Naive thymus-derived CD4-positive, alpha-beta T cell (primary cell): Measurements from ENCODE around the gene SDR39U1. TPM values are rescaled to one million over a fixed set of nuclear protein-coding genes. Genes with fewer than 3 reads are reported as not detected.
"Not testable (repeated sequence)": the region's sequence is repeated elsewhere in the genome, so short reads cannot be mapped to it uniquely, and the experiment has no call there.

Experiments
- ATAC-seq: fragments of 150-1000 bp; cut with Tn5 transposase; 2 replicates; pipeline ENCODE4 v1.10.0; 2021; ENCODE audit warnings: mild to moderate bottlenecking, moderate library complexity
- CTCF ChIA-PET: fragments of 350-600 bp; sonication (Branson Sonifier 250); formaldehyde crosslinking; loops from one replicate; lab custom pipeline; 2021; ENCODE audit warnings: antibody characterized with exemption; lab: Charles Lee
- POLR2A ChIA-PET: fragments of 350-600 bp; sonication (Branson Sonifier 250); formaldehyde crosslinking; loops from one replicate; lab custom pipeline; 2021; ENCODE audit warnings: antibody characterized with exemption, inconsistent platforms; lab: Charles Lee
- DNase-seq, 9 donors: peaks; one replicate each; pipeline versions ENCODE4 v3.0.0 to v3.0.0-alpha.2; 2020 to 2022; ENCODE audit warnings: mixed read lengths in 1 of 9
- H3K27ac ChIP-seq: one replicate; pipeline ENCODE4 v1.7.0; 2013; ENCODE audit warnings: mild to moderate bottlenecking, low read depth, low read length, moderate library complexity
- H3K27me3 ChIP-seq, 2 donors: one replicate each; pipeline ENCODE4 v1.7.0; 2013; ENCODE audit warnings: low read length in 2 of 2, mild to moderate bottlenecking in 2 of 2, moderate library complexity in 2 of 2; ENCODE audit not compliant: control insufficient read depth in 2 of 2, insufficient read depth in 2 of 2
- H3K36me3 ChIP-seq, 3 experiments: 1 replicate in 2 of 3; 2 replicates in 1 of 3; pipeline ENCODE4 v1.7.0; 2013; ENCODE audit warnings: low read length in 3 of 3, mild to moderate bottlenecking in 3 of 3, moderate library complexity in 1 of 3; ENCODE audit not compliant: insufficient read depth in 3 of 3, control insufficient read depth in 2 of 3
- H3K4me1 ChIP-seq, 2 donors: one replicate each; pipeline ENCODE4 v1.7.0; 2013; ENCODE audit warnings: low read length in 2 of 2, mild to moderate bottlenecking in 2 of 2, moderate library complexity in 1 of 2; ENCODE audit not compliant: control insufficient read depth in 2 of 2, insufficient read depth in 2 of 2
- H3K4me3 ChIP-seq: 2 replicates; pipeline ENCODE4 v1.7.0; 2013; ENCODE audit warnings: mild to moderate bottlenecking, low read length
- H3K9me3 ChIP-seq, 3 experiments: 1 replicate in 2 of 3; 2 replicates in 1 of 3; pipeline ENCODE4 v1.7.0; 2013; ENCODE audit warnings: low read length in 3 of 3; ENCODE audit not compliant: control insufficient read depth in 2 of 3
- H3K27ac Mint-ChIP-seq, 9 donors: one replicate each; pipeline ENCODE4 v1.8.0; 2020 to 2022; ENCODE audit warnings: mixed read lengths in 9 of 9, mild to moderate bottlenecking in 8 of 9, moderate library complexity in 5 of 9, inconsistent platforms in 2 of 9
- H3K27me3 Mint-ChIP-seq, 5 donors: one replicate each; pipeline ENCODE4 v1.8.0; 2021 to 2022; ENCODE audit warnings: mixed read lengths in 5 of 5, mild to moderate bottlenecking in 1 of 5
- H3K36me3 Mint-ChIP-seq, 5 donors: one replicate each; pipeline ENCODE4 v1.8.0; 2020 to 2022; ENCODE audit warnings: mixed read lengths in 5 of 5, mild to moderate bottlenecking in 3 of 5, inconsistent platforms in 1 of 5
- H3K4me1 Mint-ChIP-seq, 7 donors: one replicate each; pipeline ENCODE4 v1.8.0; 2020 to 2022; ENCODE audit warnings: mixed read lengths in 7 of 7, mild to moderate bottlenecking in 3 of 7, inconsistent platforms in 1 of 7
- H3K4me3 Mint-ChIP-seq, 10 donors: one replicate each; pipeline ENCODE4 v1.8.0; 2020 to 2022; ENCODE audit warnings: mild to moderate bottlenecking in 10 of 10, mixed read lengths in 10 of 10, moderate library complexity in 6 of 10, inconsistent platforms in 2 of 10
- H3K9me3 Mint-ChIP-seq, 11 donors: one replicate each; pipeline ENCODE4 v1.8.0; 2020 to 2022; ENCODE audit warnings: mixed read lengths in 11 of 11, mild to moderate bottlenecking in 4 of 11, inconsistent platforms in 1 of 11, moderate library complexity in 1 of 11
- intact Hi-C, 2 donors: fragments of 100-400 bp; cut with micrococcal nuclease; formaldehyde crosslinking; loops; one replicate each; pipeline ENCODE4 v1.15.1; 2023
- polyA plus RNA-seq, 2 donors: library from polyadenylated mRNA; unstranded; fragments of 300-500 nt; fragmentation: Illumina TruSeq; gene quantifications; one replicate each; pipeline ENCODE4 v1.2.3, GENCODE V29; 2021
- total RNA-seq, 6 experiments: library from RNA in 5 of 6; stranded (reverse) in 5 of 6; gene quantifications; 1 replicate in 5 of 6; 2 replicates in 1 of 6; pipeline ENCODE4 v1.2.3 and lab custom pipeline; 2021 to 2026

The SDR39U1 gene
- total and polyA plus RNA-seq, 7 experiments from 2014 or later = 64.7 to 137 (median 96.2) TPM

- H3K9me3 ChIP-seq, H3K4me3 ChIP-seq, H3K27me3 Mint-ChIP-seq, DNase-seq, H3K9me3 Mint-ChIP-seq, H3K36me3 Mint-ChIP-seq, H3K27me3 ChIP-seq, H3K4me3 Mint-ChIP-seq, H3K27ac Mint-ChIP-seq, CTCF ChIA-PET, H3K36me3 ChIP-seq, ATAC-seq, H3K27ac ChIP-seq: not testable (repeated sequence)
- POLR2A ChIA-PET = interaction anchor here (0.6 kb wide), 1 partner anchor 57 kb away, joined by 3 read pairs; no protein-coding TSS in a partner anchor
- H3K4me1 ChIP-seq = peaks cover 12 to 19% of the 10 kb centered on the region in 2 donors
- peaks cover 0 to 28% (median 15%) of the 10 kb centered on the region in 7 donors for H3K4me1 Mint-ChIP-seq
- intact Hi-C loops = loop anchor here (2.0 to 5.0 kb wide), 3 partner anchors 197 to 653 kb away; no protein-coding TSS in a partner anchor
Observed at GRCh38 chr14:24479999-24480398, 37.4 kb upstream of the SDR39U1 start.

DNA sequence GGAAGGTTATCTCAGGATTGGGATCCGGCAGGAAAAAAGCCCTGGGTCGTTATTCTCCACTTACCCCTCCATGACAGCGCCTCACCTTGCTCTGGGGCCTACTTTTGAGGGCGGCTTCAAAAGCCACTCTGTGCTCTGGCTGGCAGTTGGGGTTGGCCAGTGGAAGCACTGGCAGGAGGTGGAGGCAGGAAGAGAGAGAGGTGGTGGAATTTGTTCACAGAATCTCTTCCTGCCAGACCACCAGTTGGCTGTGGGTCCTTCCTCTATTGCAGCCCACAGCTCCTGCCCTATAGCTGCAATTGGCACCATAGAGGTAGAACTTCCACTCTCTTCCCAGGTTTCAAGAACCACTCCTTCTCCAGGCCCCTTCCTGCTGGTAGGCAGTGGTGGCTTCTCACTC is 32.7 kb upstream of the SDR39U1 start:
- peaks cover 2 to 11% (median 6%) of the 10 kb centered on the region in 5 donors for H3K36me3 Mint-ChIP-seq
- DNase-seq (no peak), ATAC-seq (no peak)
- H3K27me3 ChIP-seq = no peaks in the 10 kb centered on the region
- no peaks in the 10 kb centered on the region for H3K9me3 ChIP-seq
- no peak overlapping the region for H3K4me3 ChIP-seq
- no peaks in the 10 kb centered on the region for H3K4me1 ChIP-seq
- H3K4me1 Mint-ChIP-seq = peaks cover 0 to 1% (median 0%) of the 10 kb centered on the region in 7 donors
- peaks cover 0 to 7% (median 0%) of the 10 kb centered on the region in 5 donors for H3K27me3 Mint-ChIP-seq
- ChIA-PET CTCF (no interaction called here), POLR2A (no interaction called here)
- H3K36me3 ChIP-seq = no peaks in the 10 kb centered on the region
- no peak overlapping the region for H3K27ac ChIP-seq
- intact Hi-C loops = no loop called here
- peaks cover 0 to 13% (median 0%) of the 10 kb centered on the region in 11 donors for H3K9me3 Mint-ChIP-seq
- H3K4me3 Mint-ChIP-seq = no peak overlapping the region
- H3K27ac Mint-ChIP-seq = peak overlapping the region in 1 of 9 donors; percentile 43

DNA sequence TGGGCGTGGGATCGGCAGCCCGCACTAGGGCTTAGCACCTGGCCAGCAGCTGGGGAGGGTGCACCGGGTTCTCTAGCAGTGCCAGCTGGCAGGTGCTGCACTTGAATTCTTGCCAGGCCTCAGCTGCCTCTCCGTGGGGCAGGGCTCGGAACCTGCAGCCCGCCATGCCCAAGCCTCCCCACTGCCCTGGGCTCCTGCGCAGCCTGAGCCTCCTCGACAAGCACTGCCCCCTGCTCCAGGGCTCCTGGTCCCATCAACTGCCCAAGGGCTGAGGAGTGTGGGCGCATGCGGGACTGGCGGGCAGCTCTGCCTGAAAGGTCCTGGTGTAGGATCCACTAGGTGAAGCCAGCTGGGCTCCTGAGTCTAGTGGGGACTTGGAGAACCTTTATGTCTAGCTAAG is 30.6 kb upstream of the SDR39U1 start:
- H3K4me1 Mint-ChIP-seq = peaks cover 0 to 1% (median 0%) of the 10 kb centered on the region in 7 donors
- H3K9me3 Mint-ChIP-seq = peaks cover 0 to 12% (median 0%) of the 10 kb centered on the region in 11 donors
- DNase-seq (no peak), ATAC-seq (no peak)
- ChIA-PET CTCF (interaction anchor here (1.0 kb wide), 1 partner anchor 9 kb away, joined by 3 read pairs; no protein-coding TSS in a partner anchor), POLR2A (no interaction called here)
- H3K27me3 Mint-ChIP-seq = peaks cover 0 to 4% (median 0%) of the 10 kb centered on the region in 5 donors
- H3K27me3 ChIP-seq = no peaks in the 10 kb centered on the region
- H3K27ac ChIP-seq = no peak overlapping the region
- H3K4me3 Mint-ChIP-seq = no peak overlapping the region
- no peak overlapping the region for H3K27ac Mint-ChIP-seq
- H3K4me3 ChIP-seq = no peak overlapping the region
- H3K9me3 ChIP-seq = no peaks in the 10 kb centered on the region
- no peaks in the 10 kb centered on the region for H3K4me1 ChIP-seq
- intact Hi-C loops = no loop called here
- peaks cover 0 to 11% (median 6%) of the 10 kb centered on the region in 5 donors for H3K36me3 Mint-ChIP-seq
- no peaks in the 10 kb centered on the region for H3K36me3 ChIP-seq

GRCh38 chr14:24470450-24470849 is 27.9 kb upstream of the SDR39U1 start:
- H3K4me1 Mint-ChIP-seq = peaks cover 1 to 25% (median 12%) of the 10 kb centered on the region in 7 donors
- H3K36me3 Mint-ChIP-seq = peaks cover 1 to 11% (median 6%) of the 10 kb centered on the region in 5 donors
- H3K9me3 Mint-ChIP-seq = peaks cover 0 to 16% (median 0%) of the 10 kb centered on the region in 11 donors
- POLR2A ChIA-PET = interaction anchor here (1.5 kb wide), 1 partner anchor 14 kb away, joined by 3 read pairs; no protein-coding TSS in a partner anchor
- H3K27ac ChIP-seq, H3K4me1 ChIP-seq, H3K4me3 ChIP-seq, H3K36me3 ChIP-seq, intact Hi-C loops, CTCF ChIA-PET, DNase-seq, H3K27me3 Mint-ChIP-seq, H3K9me3 ChIP-seq, H3K27ac Mint-ChIP-seq, ATAC-seq, H3K4me3 Mint-ChIP-seq, H3K27me3 ChIP-seq: not testable (repeated sequence)

DNA sequence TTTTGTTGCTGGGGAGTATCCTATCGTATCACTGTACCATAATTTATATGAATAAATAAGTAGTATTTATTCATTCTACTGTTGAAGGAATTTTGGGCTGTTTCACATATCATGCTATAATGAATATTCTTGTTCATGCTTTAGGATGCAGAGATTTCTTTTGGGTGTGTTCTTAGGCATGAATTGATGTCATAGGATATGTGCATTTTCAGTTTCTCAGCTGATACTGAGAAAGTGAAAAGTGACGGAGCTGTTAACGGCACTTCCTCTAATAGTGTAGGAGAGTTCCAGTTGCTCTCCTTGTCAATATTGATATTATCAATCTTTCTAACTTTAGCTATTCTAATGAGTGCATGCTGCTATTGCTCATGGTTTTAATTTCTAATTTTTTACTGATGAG is 23.2 kb upstream of the SDR39U1 start:
- intact Hi-C loops = loop anchor here in 1 of 2 donors (2.0 kb wide), 1 partner anchor 23 kb away; the partner anchor contains the start of gene SDR39U1
- ATAC-seq = no peak
- no peaks in the 10 kb centered on the region for H3K9me3 ChIP-seq
- DNase-seq = no peak
- CTCF ChIA-PET = no interaction called here
- H3K27ac ChIP-seq = no peak overlapping the region
- no peaks in the 10 kb centered on the region for H3K27me3 ChIP-seq
- Mint-ChIP-seq H3K9me3 (peaks cover 0 to 15% (median 3%) of the 10 kb centered on the region in 11 donors), H3K27me3 (no peaks in the 10 kb centered on the region), H3K27ac (peak overlapping the region in 3 of 9 donors; percentile 2 to 87 (median 61)), H3K4me1 (peaks cover 8 to 54% (median 32%) of the 10 kb centered on the region in 7 donors), H3K4me3 (peak overlapping the region in 5 of 10 donors; percentile 26 to 57 (median 48)), H3K36me3 (peaks cover 0 to 14% (median 6%) of the 10 kb centered on the region in 5 donors)
- no peak overlapping the region for H3K4me3 ChIP-seq
- H3K4me1 ChIP-seq = peaks cover 22 to 23% of the 10 kb centered on the region in 2 donors
- POLR2A ChIA-PET = interaction anchor here (0.5 to 1.4 kb wide), 3 partner anchors 12 to 223 kb away, joined by 3 read pairs; partner anchors contain the start of gene TINF2
- no peaks in the 10 kb centered on the region for H3K36me3 ChIP-seq

GRCh38 chr14:24465368-24465767 is 22.8 kb upstream of the SDR39U1 start:
- CTCF ChIA-PET = no interaction called here
- Histone ChIP-seq H3K9me3 (no peaks in the 10 kb centered on the region), H3K27ac (no peak overlapping the region), H3K27me3 (no peaks in the 10 kb centered on the region), H3K36me3 (no peaks in the 10 kb centered on the region), H3K4me3 (no peak overlapping the region), H3K4me1 (peaks cover 22 to 23% of the 10 kb centered on the region in 2 donors)
- Mint-ChIP-seq H3K27ac (peak overlapping the region in 5 of 9 donors; percentile 2 to 87 (median 73)), H3K27me3 (no peaks in the 10 kb centered on the region), H3K9me3 (peaks cover 0 to 10% (median 2%) of the 10 kb centered on the region in 11 donors), H3K4me3 (peak overlapping the region in 7 of 10 donors; percentile 26 to 66 (median 47)), H3K36me3 (peaks cover 0 to 17% (median 6%) of the 10 kb centered on the region in 5 donors), H3K4me1 (peaks cover 9 to 57% (median 32%) of the 10 kb centered on the region in 7 donors)
- POLR2A ChIA-PET = interaction anchor here (0.6 to 1.4 kb wide), 2 partner anchors 11 to 15 kb away, joined by 3 read pairs; no protein-coding TSS in a partner anchor
- DNase-seq = peak in 4 of 9 donors; percentile 8 to 45 (median 24)
- intact Hi-C loops = loop anchor here in 1 of 2 donors (2.0 kb wide), 1 partner anchor 23 kb away; the partner anchor contains the start of gene SDR39U1
- no peak for ATAC-seq
